ENCODE measurements around the gene PEX14. TPM values are rescaled to one million over a fixed set of nuclear protein-coding genes. Genes with fewer than 3 reads are reported as not detected.
"Not testable (repeated sequence)": the region's sequence is repeated elsewhere in the genome, so short reads cannot be mapped to it uniquely, and the experiment has no call there.

The PEX14 gene
- total RNA-seq, 1 donor from 2014 or later: 24.0 TPM

DNA sequence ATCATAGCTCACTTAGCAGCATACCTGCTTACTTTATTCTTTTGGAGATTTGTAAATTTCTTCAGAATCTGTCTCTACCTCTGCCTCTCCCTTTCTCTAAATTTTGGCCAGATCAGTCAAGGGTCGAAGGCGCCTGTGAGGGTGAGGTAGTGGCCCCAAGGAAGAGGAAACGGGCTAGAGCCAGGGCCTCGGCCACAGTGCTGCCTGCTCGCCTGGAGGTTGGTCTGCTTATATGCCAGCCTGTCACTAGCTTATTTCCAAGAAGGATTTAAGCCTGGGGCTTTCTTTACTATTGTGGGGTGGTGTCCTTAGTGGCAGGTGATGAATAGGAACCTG lies 19.6 kb downstream of the PEX14 start:
- DNase-seq (ENCODE audit: low spot score) (no peak), ATAC-seq (no peak)

DNA sequence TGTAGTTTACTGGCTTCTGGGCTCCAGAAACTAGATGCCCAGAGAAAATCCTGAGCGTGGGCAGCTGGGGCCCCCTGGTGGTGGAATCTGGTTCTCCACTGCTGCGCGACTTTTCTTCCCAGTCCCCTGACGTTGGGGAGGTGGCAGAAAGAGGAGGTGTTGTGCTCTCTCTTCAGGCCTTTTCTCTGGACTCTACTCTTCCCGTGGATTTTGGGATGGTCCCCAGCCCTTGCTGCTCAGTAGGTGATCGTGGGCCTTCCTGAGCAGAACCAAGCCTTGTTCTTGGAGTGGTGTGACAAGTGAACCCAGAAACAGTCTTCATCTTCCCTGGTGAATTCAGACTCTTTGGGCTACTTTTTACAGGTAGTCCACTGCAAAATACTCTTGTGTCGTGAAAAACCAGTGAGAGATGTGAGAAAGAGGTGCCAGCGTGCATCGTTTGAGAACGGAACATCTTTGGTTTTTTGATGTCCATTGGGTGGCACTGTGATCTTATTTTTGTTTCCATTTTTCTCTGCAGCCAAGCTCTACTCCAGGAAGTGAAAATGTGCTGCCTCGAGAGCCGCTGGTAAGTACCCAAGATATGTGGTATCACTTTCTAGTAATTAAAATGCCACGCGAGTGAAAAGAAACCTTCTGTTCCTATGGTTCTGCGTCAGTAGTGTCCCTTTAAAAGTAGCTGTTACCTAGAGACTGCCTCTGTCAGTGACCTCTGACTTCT lies 20.2 kb downstream of the PEX14 start:
- peak; percentile 79 for DNase-seq (ENCODE audit: low spot score)
- peak; percentile 85 for ATAC-seq

DNA sequence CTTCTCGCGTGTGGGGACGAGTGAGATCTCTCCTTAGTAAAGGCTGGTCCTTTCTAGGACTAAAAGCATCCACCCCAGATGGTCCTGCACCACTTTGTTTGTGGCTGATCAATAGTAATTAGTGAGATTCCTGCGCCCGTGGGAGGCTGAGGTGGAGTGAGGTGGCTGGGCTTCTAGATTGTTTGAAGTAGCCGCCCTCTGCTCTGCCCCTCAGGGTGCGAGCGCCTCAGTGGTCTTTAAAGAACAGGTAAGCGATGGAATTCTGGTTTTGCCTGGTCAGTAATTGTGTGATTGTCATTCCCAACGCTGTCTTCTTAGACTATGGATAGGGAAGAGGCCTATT lies 20.7 kb downstream of the PEX14 start:
- DNase-seq (ENCODE audit: low spot score) (no peak), ATAC-seq (no peak)

DNA sequence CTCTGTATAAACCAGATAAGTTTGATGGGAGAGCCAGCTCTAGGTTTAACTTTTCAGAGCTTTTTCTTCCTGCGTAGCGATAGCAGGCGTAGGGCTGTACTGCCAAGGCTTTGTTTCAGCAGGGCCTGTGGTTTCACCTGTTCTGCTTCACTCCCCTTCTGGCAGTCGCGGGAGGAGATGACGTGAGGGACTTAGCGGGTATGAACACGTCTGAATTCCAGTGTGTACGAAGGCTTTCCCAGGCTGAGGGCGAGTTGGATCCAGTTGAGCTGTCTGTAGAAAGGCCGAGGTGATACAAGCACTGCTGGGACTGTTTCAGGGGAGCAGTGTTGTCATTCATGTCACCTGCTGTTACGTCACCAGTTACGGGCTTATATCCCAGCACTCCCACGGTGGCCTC lies 21.2 kb downstream of the PEX14 start:
- ATAC-seq (no peak), DNase-seq (ENCODE audit: low spot score) (no peak)

DNA sequence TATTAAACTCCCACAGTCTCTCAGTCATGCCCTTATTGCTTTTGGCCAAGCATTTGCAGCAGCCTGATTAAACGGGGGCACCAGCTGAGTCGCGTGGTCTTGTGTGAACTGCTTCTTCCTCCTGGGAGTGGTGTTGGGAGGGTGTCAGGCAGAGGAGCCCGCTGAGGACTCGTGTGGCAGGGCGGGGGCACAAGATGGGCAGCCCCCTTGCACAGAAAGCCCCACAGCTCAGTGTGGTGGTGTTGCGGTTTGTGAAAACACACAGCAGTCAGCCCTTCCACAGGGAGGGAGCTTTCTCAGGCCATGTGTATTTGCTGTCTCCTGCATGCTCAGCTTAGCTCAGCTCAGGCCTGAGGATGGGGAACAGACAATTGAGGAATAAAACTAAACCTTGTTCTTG lies 22.4 kb downstream of the PEX14 start:
- DNase-seq (ENCODE audit: low spot score): no peak
- no peak for ATAC-seq

DNA sequence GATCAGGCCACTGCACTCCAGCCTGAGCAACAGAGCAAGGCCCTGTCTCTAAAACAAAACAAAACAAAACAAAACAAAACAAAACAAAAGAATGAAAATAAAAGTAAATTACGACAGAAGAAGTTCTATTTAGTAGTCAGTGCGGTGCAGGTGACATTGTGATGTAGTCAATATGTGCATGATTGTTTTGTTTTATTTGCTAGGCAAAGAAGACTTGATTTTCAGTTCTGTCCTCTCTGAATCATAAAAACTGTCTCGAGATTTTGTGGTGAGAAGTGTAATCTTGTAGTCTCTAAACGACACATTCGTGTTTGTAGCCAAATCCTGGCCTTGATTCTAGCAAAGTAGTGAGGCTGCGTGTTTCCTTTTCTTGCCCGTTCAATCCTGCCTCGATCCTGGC lies 23.5 kb downstream of the PEX14 start:
- ATAC-seq: no peak
- DNase-seq (ENCODE audit: low spot score): no peak

DNA sequence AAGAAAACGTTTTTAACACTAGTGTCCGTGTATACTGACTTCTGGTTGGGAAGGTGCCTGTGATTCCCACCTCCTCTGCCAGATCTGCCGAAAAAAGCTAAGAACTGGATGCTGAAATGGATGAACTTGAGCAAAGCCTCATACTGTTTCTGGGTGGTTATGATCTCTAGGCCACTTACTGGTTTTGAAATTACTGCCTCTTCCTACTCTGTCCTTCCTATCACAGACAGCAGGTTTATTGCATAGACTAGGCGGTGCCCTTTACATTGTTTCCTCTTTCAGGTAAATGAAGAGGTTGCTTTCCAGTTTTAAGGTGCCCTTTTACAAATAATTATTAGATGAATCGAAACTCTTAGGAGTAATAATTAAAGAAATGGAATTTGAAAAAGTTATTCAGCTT lies 27.5 kb downstream of the PEX14 start:
- no peak for DNase-seq (ENCODE audit: low spot score)

DNA sequence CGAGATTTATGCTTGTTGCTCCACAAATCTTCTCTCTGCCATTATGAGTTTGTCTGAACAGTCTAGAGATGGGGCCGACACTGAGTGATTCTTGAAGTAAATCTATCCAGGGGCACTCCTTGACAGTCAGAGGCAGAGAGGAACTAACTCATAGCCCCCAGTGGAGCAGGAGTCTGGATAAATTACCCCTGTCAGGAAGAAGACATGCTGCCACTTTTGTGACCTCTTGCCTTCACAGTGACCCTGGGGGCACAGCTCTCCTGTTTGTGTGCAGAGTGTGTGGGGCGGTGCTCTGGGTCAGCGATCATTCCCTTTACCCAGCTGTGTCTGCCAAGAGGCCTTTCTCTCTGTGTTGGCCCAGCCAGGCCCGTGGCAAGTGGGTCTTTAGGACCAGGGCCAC lies 29.5 kb downstream of the PEX14 start:
- peak; percentile 91 for ATAC-seq
- DNase-seq (ENCODE audit: low spot score): peak; percentile 89

More for the DNA sequence above, 27.5 kb downstream of the PEX14 start:
- ATAC-seq: no peak

DNA sequence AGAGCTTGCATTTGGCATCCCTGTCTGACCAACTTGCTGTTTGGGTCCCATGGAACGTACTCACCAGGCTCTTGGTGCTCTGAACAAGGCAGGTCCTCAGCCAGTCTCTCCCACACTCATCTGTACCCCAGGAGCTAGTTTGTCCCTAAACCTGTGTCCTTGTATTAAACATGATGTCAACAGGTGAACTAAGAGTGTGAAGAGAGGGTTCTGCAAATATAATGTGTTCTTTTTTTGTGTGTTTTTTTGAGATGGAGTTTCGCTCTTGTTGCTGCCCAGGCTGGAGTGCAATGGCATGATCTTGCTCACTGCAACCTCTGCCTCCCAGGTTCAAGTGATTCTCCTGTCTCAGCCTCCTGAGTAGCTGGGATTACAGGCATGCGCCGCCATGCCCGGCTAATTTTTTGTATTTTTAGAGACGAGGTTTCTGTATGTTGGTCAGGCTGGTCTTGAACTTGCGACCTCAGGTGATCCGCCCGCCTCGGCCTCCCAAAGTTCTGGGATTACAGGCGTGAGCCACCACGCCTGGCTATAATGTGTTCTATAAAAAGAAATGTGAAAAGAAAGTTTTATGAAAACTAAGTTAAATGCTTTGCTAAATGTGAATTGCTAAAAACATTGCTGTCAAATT lies 31.4 kb downstream of the PEX14 start:
- ATAC-seq; DNase-seq (ENCODE audit: low spot score): not testable (repeated sequence)

DNA sequence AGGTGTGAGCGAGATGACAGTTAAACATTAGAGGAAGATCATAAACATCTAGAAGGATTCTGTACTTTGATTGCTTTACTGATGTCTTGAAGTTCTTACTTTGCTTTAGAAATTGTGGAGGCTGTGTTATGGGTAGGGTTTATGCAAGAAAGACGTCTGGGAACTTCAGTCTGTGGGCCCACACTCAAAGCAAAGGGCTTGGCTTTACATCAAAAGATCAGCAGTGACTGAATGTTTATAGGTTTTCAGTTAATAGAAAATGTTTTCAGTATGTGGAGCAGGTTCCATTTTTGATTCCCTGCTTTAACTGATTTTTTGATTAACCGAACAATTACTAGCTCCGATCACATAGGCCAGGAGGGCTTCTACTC lies 31.9 kb downstream of the PEX14 start:
- DNase-seq (ENCODE audit: low spot score) (no peak), ATAC-seq (no peak)

DNA sequence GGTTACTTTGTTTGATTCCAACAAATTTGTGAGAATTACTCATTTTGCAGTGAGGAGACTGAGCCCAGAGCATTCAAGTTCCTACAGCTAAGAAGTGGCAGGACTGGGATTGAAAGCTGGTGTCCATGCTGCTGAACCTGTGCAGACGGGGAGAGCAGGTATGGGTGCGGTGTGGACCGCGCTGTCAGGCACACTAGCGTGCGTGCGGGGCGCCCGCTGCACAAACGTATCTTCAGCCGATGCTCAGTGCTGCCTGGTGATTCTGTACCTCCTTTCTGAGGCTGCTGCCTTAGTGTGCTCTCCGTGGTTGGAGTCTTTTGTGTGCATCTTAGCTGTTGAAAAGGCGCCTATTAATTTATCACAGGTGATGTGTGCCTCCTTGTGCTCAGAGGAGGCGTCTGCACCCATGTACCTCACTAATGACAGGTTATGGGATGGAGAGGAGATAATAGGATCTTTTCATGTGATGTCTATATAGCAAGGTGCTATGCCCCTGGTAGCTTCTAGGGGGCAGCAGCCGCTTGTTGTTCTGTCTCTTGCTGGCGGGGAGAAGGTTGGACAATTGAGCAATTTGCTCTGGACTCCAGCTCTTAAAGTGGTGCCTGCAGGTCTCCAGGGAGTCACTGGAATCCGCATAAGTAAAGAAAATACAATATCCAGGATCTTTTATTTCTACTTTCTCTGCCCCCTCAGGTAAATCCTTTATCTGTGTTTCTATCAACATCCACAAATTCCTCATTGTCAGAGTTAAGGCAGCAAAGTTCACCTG lies 32.5 kb downstream of the PEX14 start:
- ATAC-seq (peak; percentile 79), DNase-seq (ENCODE audit: low spot score) (peak; percentile 71)

DNA sequence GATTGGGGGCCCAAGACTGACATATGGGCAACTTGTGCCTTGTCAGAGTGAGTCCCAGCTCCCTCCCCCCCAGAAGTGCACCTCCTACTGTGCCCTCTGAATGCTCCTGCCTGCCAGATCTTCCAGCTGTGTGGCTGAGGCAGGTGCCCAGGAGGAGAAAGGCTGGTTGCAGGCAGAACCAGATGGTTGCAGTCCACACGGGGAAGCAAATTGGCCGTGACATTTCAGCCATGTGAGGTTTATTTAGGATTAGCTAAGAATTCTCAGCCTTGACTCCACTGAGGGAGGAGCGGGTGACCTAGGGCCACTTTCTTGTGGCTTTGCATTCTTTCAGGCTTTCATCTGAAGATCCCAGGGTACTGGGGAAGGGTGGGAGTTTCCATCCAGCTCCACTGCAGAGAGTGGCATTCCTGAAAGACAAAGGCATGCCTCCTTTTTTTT lies 33.8 kb downstream of the PEX14 start:
- ATAC-seq: no peak
- DNase-seq (ENCODE audit: low spot score): no peak

DNA sequence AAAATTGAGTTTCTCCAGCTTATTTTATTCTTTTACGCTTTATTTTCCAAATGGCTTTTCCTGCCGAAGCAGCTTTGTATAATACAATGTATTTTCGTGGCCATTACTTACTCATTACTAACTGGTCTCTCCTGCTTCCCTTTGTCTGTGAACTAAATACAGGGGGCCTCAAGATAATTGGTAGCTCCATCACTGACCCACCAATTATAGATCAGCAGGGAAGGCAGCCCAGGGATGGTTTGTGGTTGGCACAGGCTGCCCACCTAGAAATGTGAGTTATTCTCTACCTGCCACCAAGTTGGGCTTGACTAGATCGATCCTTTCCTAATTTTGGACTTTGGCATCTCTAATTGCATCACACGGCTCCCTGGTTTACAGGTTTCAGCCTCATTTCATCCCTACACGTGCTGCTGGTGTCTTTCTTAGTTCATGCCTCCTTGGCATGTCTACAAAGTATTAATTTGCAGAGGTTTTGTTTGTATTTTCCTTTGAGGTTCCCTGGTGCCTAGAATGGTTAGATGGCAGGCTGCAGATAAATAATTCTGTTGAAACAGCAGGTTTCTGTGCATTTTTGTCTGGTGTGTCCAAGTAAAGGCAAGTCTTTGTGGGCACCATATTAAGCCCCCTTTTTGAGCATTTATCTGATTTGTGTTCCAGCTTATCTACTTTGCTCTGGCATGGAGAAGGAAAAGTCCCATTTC lies 35.2 kb downstream of the PEX14 start:
- peak; percentile 61 for ATAC-seq

DNA sequence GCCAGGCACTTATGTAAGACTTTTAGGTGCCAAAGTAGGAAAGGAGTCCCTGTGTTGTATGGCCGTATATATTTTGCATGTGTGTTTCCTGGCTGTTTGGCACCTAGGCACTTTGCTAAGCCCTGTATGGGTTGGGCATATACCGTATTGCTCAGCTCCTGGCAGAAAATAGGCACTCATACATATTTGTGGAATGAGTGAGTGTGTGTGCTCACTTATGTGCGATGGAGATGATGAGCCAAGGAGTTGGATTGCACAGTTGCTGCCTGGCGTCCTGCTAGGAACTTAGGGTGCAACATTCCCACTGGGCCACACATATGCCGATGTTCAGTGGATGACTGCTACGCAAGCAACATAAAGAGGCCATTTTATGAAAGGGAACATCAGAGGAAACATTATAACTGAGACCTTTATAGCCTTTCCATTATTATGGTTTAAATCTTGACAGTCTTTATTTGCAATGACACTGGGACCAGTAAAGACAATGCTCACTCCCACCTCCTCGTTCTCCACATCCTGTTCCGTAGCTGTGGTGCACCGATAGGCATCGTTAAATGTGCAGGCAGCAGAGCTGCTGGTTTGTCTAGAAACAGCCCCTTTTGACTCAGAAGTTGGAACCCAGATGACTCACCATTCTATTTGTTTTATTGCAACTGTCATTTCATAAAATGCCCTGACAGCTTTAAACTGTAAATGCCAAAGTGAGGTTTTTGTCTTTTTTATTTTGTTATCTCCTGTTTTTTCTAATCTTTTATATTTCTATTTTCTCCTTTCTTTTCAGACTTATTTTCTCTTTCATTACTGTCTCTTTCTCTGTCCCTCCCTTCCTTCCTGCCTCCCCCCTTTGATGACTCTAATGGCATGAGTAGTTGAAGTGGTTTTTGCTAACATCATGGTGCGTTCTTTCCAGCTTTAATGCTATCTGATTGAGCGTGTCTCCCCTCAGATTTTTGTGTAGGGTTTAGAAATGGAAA lies 36.1 kb downstream of the PEX14 start:
- DNase-seq (ENCODE audit: low spot score) (no peak), ATAC-seq (no peak)

More for the DNA sequence above, 35.2 kb downstream of the PEX14 start:
- DNase-seq (ENCODE audit: low spot score): peak; percentile 74

DNA sequence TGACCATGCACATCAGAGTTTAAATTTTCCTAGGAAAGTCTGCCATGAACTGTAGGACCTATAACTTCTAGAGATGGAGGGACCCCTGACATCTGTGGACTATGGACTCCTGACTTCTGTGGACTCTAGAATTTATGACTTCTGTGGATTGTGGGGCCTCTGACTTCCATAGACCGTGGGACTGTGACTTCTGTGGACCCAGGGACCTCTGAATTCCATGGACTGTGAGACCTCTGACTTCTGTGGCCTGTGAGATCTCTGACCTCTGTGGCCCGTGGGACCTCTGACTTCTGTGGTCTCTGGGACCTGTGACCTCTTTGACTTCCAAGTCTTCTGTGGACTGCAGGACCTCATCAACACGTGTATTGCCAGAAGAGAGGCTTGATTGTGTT lies 36.7 kb downstream of the PEX14 start:
- DNase-seq (ENCODE audit: low spot score) (no peak), ATAC-seq (no peak)

DNA sequence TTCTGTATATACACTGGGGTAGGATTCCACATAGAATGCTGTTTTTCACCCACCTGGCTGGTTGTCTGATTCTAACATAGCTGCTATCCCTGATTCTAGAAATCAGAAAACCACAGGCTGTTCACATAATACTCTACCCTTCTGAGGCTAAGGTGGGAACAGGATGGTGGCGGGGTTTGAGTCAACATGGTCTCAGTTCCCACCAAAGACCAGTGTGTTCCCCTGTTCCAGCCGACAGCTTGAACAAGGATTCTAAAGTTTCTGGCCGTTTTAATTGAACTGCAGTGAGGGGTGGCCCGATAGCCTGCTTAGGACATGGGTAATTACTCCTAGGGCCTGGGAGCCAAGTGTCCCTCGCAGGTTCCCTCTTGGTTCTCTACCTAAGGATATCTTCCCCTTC lies 38.4 kb downstream of the PEX14 start:
- ATAC-seq: no peak
- DNase-seq (ENCODE audit: low spot score): no peak

DNA sequence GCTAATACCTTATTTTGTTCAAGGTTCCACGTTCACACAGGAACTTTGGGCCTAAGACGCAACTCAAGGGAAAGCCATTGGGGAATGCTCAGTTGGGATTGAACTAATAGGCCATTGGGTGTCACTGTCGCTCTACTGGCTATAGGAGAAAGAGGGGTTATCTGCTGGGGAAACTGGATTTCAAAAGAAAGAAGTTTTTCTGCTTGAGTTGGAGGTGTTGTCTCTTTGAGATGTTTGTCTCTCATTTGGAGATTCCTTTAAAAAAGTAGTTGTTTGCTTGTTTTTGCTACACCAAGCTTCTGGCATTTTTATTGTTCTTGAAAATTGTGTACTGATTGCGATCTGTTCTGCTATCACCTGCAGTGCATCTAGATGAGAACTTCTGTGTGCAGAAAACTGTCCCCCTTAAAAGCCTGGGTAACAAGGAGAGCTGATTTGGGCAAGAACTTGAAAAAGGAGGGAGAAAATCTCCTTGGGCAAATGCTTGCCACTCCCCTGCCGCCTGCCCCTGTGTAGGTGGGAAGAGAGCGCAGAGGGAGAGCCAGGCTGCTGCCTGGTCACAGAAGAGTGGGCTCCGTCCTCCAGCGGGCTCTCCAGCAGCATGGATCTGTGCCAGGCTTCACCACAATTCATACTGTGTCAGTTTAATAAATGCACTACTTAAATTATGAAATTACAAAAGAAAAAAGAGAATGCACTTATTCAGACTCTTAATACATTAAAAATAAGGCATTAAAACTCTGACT lies 39.9 kb downstream of the PEX14 start:
- DNase-seq (ENCODE audit: low spot score): no peak

DNA sequence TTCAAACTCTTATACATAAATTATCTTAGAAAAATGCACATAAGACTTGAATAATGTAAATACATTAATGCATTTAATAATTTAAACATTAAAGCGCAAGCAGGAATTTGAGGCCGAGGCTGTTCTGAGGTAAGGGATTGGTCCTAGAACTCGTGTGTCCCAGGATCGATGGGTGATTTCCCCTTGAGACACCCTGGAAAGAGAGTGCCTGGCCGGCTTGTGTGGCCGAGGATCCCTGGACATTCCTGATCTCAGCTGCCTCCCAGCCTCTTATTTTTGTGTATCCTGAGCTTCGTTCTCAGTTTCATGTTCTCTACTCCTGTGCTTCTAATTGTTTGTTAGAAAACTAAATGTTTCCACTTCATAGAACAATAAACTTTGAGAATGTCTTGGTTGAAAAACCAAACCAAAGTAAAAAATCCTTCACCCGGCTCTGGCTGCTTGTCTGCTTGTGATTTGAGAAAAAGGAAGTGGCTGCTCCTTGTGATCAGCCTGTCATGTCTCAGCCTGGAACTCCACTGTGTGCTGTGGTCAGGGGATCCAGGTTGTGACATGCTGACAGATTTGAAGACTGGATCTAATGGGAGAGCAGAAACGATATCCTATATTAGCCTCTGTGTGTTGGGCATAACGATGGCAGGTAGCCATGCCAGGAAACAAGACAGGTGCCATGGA lies 40.7 kb downstream of the PEX14 start:
- ATAC-seq: no peak
- DNase-seq (ENCODE audit: low spot score): no peak

More for the DNA sequence above, 39.9 kb downstream of the PEX14 start:
- peak; percentile 13 for ATAC-seq

Measured in left lobe of liver (tissue), 2 donors.